IgD-negative memory B cell (primary cell): Measurements from ENCODE around the gene SELENOP. TPM values are rescaled to one million over a fixed set of nuclear protein-coding genes. Genes with fewer than 3 reads are reported as not detected.
"Not testable (repeated sequence)": the region's sequence is repeated elsewhere in the genome, so short reads cannot be mapped to it uniquely, and the experiment has no call there.

ENCODE experiments used
- H3K27ac Mint-ChIP-seq, 3 donors: one replicate each; pipeline ENCODE4 v1.8.0; 2020 to 2022; ENCODE audit warnings: mild to moderate bottlenecking in 3 of 3, mixed read lengths in 3 of 3, moderate library complexity in 1 of 3
- H3K27me3 Mint-ChIP-seq: one replicate; pipeline ENCODE4 v1.8.0; 2021; ENCODE audit warnings: mixed read lengths
- H3K36me3 Mint-ChIP-seq: one replicate; pipeline ENCODE4 v1.8.0; 2020; ENCODE audit warnings: mild to moderate bottlenecking, mixed read lengths
- H3K4me1 Mint-ChIP-seq, 3 donors: one replicate each; pipeline ENCODE4 v1.8.0; 2020 to 2022; ENCODE audit warnings: mixed read lengths in 3 of 3, mild to moderate bottlenecking in 1 of 3
- H3K4me3 Mint-ChIP-seq, 4 donors: one replicate each; pipeline ENCODE4 v1.8.0; 2020 to 2022; ENCODE audit warnings: mild to moderate bottlenecking in 4 of 4, mixed read lengths in 4 of 4, moderate library complexity in 3 of 4
- H3K9me3 Mint-ChIP-seq, 3 donors: one replicate each; pipeline ENCODE4 v1.8.0; 2020 to 2021; ENCODE audit warnings: mixed read lengths in 3 of 3, mild to moderate bottlenecking in 1 of 3
- polyA plus RNA-seq: library from polyadenylated mRNA; unstranded; fragments of 300-500 nt; fragmentation: Illumina TruSeq; gene quantifications from one replicate; pipeline ENCODE4 v1.2.3, GENCODE V29; 2021

Gene SELENOP
- polyA plus RNA-seq = not detected

- Mint-ChIP-seq H3K4me1 (no peaks in the 10 kb centered on the region), H3K36me3 (peaks cover 3% of the 10 kb centered on the region), H3K27ac (no peak within 1 kb of the TSS), H3K27me3 (peaks cover 1% of the 10 kb centered on the region), H3K9me3 (no peaks in the 10 kb centered on the region), H3K4me3 (no peak within 1 kb of the TSS)
Measured at GRCh38 chr5:42811591-42812446, at the start of gene SELENOP. SELENOP (minus strand) TSS chr5:42811892; CDS start chr5:42808353, 3,539 bp downstream.

DNA sequence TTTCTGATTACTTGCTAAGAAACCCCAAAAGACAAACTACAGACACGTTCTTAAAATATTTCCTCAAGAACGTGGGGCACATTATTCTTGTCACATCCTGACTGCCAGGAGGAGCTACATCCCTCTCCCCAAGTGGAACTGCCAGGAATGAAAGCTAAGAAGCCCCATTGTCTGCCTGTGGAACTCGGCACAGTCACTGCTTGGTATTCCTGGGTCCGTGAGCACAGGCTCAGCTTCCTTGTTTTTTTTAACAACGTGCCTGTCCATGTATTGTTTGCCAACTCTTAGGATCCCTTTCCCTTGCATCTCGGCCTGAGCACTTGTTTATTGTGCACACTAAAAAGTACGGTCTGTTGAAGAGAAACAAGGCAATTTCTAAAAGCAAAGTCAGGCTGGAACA lies 47.0 kb upstream of the SELENOP start:
- H3K4me3 Mint-ChIP-seq = no peak overlapping the region
- H3K27ac Mint-ChIP-seq = no peak overlapping the region
- H3K9me3 Mint-ChIP-seq = peaks cover 0 to 5% (median 1%) of the 10 kb centered on the region in 3 donors
- H3K27me3 Mint-ChIP-seq = peaks cover 6% of the 10 kb centered on the region
- no peaks in the 10 kb centered on the region for H3K4me1 Mint-ChIP-seq
- H3K36me3 Mint-ChIP-seq = no peaks in the 10 kb centered on the region

GRCh38 chr5:42858031-42858643 lies 46.4 kb upstream of the SELENOP start:
- Mint-ChIP-seq H3K9me3 (peaks cover 0 to 5% (median 1%) of the 10 kb centered on the region in 3 donors), H3K36me3 (no peaks in the 10 kb centered on the region), H3K27ac (no peak overlapping the region), H3K4me1 (no peaks in the 10 kb centered on the region), H3K27me3 (peaks cover 6% of the 10 kb centered on the region), H3K4me3 (no peak overlapping the region)

DNA sequence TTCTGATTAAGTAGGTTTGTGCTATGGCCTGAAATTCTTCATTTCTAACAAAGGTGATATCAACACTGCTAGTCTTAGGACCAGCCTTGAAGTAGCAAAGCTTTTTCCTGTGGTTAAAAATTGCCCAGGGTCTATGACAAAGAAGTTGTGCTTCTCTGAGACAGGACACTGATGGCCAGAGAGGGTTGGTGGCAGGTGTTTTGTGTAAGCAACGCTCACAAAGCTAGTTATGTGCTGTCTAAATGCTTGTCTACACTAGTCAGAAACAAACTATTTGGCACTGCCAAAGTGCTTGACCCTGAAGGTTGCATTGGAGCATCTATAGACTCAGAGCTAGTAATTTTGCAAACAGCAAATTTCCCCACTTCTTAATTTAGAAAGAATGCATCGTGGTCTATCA lies 44.1 kb upstream of the SELENOP start:
- Mint-ChIP-seq H3K4me1 (no peaks in the 10 kb centered on the region), H3K36me3 (no peaks in the 10 kb centered on the region), H3K9me3 (peaks cover 0 to 4% (median 0%) of the 10 kb centered on the region in 3 donors), H3K27ac (no peak overlapping the region), H3K27me3 (peaks cover 4% of the 10 kb centered on the region), H3K4me3 (no peak overlapping the region)

GRCh38 chr5:42855386-42855785 lies 43.7 kb upstream of the SELENOP start:
- Mint-ChIP-seq H3K9me3 (peaks cover 0 to 3% (median 0%) of the 10 kb centered on the region in 3 donors), H3K27me3 (no peaks in the 10 kb centered on the region), H3K27ac (no peak overlapping the region), H3K36me3 (no peaks in the 10 kb centered on the region), H3K4me1 (no peaks in the 10 kb centered on the region), H3K4me3 (no peak overlapping the region)

- H3K27me3 Mint-ChIP-seq = no peaks in the 10 kb centered on the region
- H3K9me3 Mint-ChIP-seq = no peaks in the 10 kb centered on the region
- no peak overlapping the region for H3K27ac Mint-ChIP-seq
- H3K4me1 Mint-ChIP-seq = no peaks in the 10 kb centered on the region
- H3K36me3 Mint-ChIP-seq = peaks cover 1% of the 10 kb centered on the region
- H3K4me3 Mint-ChIP-seq = no peak overlapping the region
Measured at GRCh38 chr5:42854795-42855194, 43.1 kb upstream of the SELENOP start.

GRCh38 chr5:42852826-42853225 lies 41.1 kb upstream of the SELENOP start:
- H3K9me3 Mint-ChIP-seq = no peaks in the 10 kb centered on the region
- H3K27ac Mint-ChIP-seq = no peak overlapping the region
- peaks cover 1% of the 10 kb centered on the region for H3K36me3 Mint-ChIP-seq
- H3K4me3 Mint-ChIP-seq = no peak overlapping the region
- H3K27me3 Mint-ChIP-seq = no peaks in the 10 kb centered on the region
- H3K4me1 Mint-ChIP-seq = no peaks in the 10 kb centered on the region

DNA sequence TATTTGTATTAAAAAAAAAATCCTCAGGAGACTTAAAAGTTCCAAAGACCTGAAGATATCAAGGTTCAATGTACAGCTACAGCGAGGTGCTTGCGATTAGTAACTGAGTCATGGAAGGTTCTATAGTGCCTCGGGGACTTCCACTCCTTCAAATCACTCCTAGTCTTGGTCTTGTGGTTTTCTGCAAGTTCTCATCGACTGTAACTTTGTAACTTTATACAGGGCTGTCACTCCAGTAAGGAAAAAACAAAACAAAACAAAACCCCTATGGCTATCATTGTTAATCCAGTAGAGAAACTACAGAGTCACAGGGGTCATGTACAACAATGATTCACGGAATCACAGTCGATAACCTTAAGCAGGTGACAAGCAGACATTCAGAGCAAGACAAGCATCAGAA lies 39.8 kb upstream of the SELENOP start:
- peaks cover 1% of the 10 kb centered on the region for H3K36me3 Mint-ChIP-seq
- no peaks in the 10 kb centered on the region for H3K4me1 Mint-ChIP-seq
- H3K27ac Mint-ChIP-seq = no peak overlapping the region
- no peaks in the 10 kb centered on the region for H3K27me3 Mint-ChIP-seq
- no peak overlapping the region for H3K4me3 Mint-ChIP-seq
- H3K9me3 Mint-ChIP-seq = no peaks in the 10 kb centered on the region

DNA sequence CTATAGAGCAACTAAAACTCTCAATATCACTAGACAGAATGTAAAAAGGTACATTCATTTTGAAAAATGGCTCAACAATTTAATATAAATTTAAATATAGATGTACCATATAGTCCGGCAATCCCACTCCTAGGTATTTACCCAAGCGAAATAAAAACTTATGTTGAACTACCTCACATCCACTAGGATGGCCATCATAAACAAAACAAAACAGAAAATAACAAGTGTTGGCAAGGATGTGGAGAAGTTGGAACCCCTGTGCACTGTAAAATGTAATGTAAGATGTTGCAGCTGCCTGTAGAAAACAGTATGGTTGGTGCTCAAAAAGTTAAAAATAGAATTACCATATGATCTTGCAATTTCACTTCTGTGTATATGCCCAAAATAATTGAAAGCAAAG lies 36.9 kb upstream of the SELENOP start:
- Mint-ChIP-seq H3K4me1 (no peaks in the 10 kb centered on the region), H3K27ac (no peak overlapping the region), H3K4me3 (no peak overlapping the region), H3K9me3 (no peaks in the 10 kb centered on the region), H3K36me3 (peaks cover 1% of the 10 kb centered on the region), H3K27me3 (peaks cover 2% of the 10 kb centered on the region)

DNA sequence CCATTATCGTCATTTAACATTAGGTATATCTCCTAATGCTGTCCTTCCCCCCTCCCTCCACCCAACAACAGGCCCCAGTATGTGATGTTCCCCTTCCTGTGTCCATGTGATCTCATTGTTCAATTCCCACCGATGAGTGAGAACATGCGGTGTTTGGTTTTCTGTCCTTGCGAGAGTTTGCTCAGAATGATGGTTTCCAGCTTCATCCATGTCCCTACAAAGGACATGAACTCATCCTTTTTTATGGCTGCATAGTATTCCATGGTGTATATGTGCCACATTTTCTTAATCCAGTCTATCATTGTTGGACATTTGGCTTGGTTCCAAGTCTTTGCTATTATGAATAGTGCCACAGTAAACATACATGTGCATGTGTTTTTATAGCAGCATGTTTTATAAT lies 32.7 kb upstream of the SELENOP start:
- H3K36me3 Mint-ChIP-seq, H3K9me3 Mint-ChIP-seq: not testable (repeated sequence)

GRCh38 chr5:42843675-42844292 lies 32.1 kb upstream of the SELENOP start:
- no peaks in the 10 kb centered on the region for H3K4me1 Mint-ChIP-seq
- H3K36me3 Mint-ChIP-seq = no peaks in the 10 kb centered on the region
- H3K27ac Mint-ChIP-seq = no peak overlapping the region
- H3K27me3 Mint-ChIP-seq = peaks cover 4% of the 10 kb centered on the region
- H3K4me3 Mint-ChIP-seq = no peak overlapping the region
- no peaks in the 10 kb centered on the region for H3K9me3 Mint-ChIP-seq

More for the DNA sequence above, 32.7 kb upstream of the SELENOP start:
- not testable (repeated sequence) for H3K4me3 Mint-ChIP-seq, H3K27ac Mint-ChIP-seq, H3K4me1 Mint-ChIP-seq, H3K27me3 Mint-ChIP-seq

- Mint-ChIP-seq H3K4me3 (no peak overlapping the region), H3K27ac (no peak overlapping the region), H3K36me3 (no peaks in the 10 kb centered on the region), H3K9me3 (no peaks in the 10 kb centered on the region), H3K27me3 (peaks cover 4% of the 10 kb centered on the region), H3K4me1 (no peaks in the 10 kb centered on the region)
Measured at GRCh38 chr5:42842921-42843641, 31.4 kb upstream of the SELENOP start.

DNA sequence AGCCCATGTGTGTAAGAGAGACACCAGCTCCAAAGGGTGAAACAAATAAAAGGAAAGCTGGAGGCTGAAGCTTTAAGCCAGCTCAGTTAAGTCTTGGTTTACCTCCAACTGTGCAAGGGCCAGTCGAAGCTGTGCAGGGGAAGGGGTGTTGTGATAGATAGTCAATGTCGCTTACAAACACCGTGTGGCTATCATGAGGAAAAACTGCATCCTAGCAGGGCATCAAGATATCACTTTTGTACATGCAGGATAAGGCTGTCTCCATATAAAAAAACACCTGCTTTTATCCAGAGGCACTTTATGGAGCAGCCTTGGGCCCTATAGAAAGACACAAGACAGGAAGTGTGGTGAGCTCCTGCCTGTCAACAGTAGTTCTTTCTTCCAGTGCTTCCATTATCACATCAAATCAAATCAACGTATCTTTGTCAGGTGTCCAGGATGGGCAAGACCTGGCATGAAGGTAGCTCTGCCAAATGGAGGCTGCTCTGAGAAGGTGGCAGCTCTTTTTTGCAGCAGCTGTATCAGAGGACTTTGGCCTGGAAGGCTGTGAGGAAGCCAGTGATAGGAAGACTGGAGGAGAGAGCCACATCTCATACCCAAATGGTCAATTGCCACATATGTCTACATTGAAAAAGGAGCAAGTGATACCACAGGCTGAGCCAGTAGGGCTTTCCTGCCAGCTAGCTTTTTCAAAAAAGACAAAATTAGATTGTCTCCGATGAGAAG lies 29.3 kb upstream of the SELENOP start:
- no peaks in the 10 kb centered on the region for H3K36me3 Mint-ChIP-seq
- no peaks in the 10 kb centered on the region for H3K4me1 Mint-ChIP-seq
- H3K9me3 Mint-ChIP-seq = no peaks in the 10 kb centered on the region
- H3K27me3 Mint-ChIP-seq = peaks cover 4% of the 10 kb centered on the region
- no peak overlapping the region for H3K4me3 Mint-ChIP-seq
- no peak overlapping the region for H3K27ac Mint-ChIP-seq

DNA sequence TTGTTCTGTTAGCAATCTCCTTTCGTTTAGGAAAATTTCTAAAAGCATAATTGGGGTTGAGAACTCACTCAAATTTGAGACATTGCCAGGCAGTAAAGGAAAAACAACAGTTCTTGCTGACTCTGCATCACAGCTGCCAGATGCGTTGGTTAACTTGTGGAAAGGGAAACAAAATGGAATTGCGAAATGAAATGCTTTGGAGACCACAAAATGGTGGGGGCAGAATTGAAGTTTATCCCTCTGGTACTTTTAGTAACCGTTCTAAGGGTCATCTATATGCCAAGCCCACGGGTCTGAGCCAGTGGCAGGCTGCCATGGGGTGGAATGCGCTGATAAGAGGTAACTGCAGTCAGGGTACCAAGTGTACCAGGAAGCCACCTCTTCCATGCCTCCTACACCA lies 28.6 kb upstream of the SELENOP start:
- Mint-ChIP-seq H3K36me3 (no peaks in the 10 kb centered on the region), H3K4me3 (no peak overlapping the region), H3K27ac (no peak overlapping the region), H3K4me1 (no peaks in the 10 kb centered on the region), H3K27me3 (peaks cover 4% of the 10 kb centered on the region), H3K9me3 (no peaks in the 10 kb centered on the region)
